H1 (cell line): ENCODE results near the gene TRAPPC2L. TPM values are rescaled to one million over a fixed set of nuclear protein-coding genes. Genes with fewer than 3 reads are reported as not detected.

Source experiments
- CTCF ChIA-PET: fragments of 300-600 bp; sonication (Branson Sonifier 250); formaldehyde crosslinking; loops from one replicate; lab custom pipeline; 2021; ENCODE audit not compliant: partially characterized antibody; lab: Charles Lee
- POLR2A ChIA-PET: fragments of 300-600 bp; sonication (Branson Sonifier 250); formaldehyde crosslinking; loops from one replicate; lab custom pipeline; 2021; ENCODE audit warnings: inconsistent platforms; ENCODE audit not compliant: partially characterized antibody; lab: Charles Lee
- DNase-seq, 2 experiments: peaks; one replicate each; pipeline versions ENCODE4 v3.0.0 to v3.0.0-alpha.2; 2010 to 2022; ENCODE audit warnings: low spot score in 2 of 2, low read depth in 1 of 2, mixed read lengths in 1 of 2
- FAIRE-seq: peaks from 2 replicates; lab custom pipeline; 2011; peaks lifted over from hg19 to GRCh38; lab: Jason Lieb, UNC
- H2AFZ ChIP-seq: 2 replicates; pipeline ENCODE4 v1.8.1; 2012; ENCODE audit warnings: low read length, inconsistent platforms
- H2AK5ac ChIP-seq: 2 replicates; pipeline ENCODE4 v1.6.1; 2013; ENCODE audit warnings: low read depth, low read length
- H2BK120ac ChIP-seq: replicated peaks from 2 replicates; pipeline ENCODE3; 2013; ENCODE audit warnings: low read depth, low read length, inconsistent platforms
- H2BK12ac ChIP-seq: 2 replicates; pipeline ENCODE4 v1.6.1; 2013; ENCODE audit warnings: low read depth, low read length
- H2BK15ac ChIP-seq: 2 replicates; pipeline ENCODE4 v1.6.1; 2013; ENCODE audit warnings: low read length
- H2BK20ac ChIP-seq: 2 replicates; pipeline ENCODE4 v1.6.1; 2013; ENCODE audit warnings: low read length
- H2BK5ac ChIP-seq: 2 replicates; pipeline ENCODE4 v1.6.1; 2013; ENCODE audit warnings: low read depth, low read length
- H3K14ac ChIP-seq: 2 replicates; pipeline ENCODE4 v1.6.1; 2013; ENCODE audit warnings: inconsistent platforms; ENCODE audit not compliant: insufficient read length
- H3K18ac ChIP-seq: 2 replicates; pipeline ENCODE4 v1.6.1; 2013; ENCODE audit warnings: low read length; ENCODE audit errors: extremely low read depth
- H3K23ac ChIP-seq: 2 replicates; pipeline ENCODE4 v1.6.1; 2013; ENCODE audit warnings: inconsistent platforms; ENCODE audit not compliant: insufficient read length
- H3K23me2 ChIP-seq: 2 replicates; pipeline ENCODE4 v1.6.1; 2013; ENCODE audit warnings: low read depth, low read length
- H3K27ac ChIP-seq: 2 replicates; pipeline ENCODE4 v1.6.1; 2011; ENCODE audit warnings: low read depth, low read length, inconsistent platforms
- H3K27me3 ChIP-seq, 4 experiments: replicated peaks in 1 of 4; 1 replicate in 1 of 4; 2 replicates in 3 of 4; pipeline versions ENCODE4 v1.6.1 to v1.8.1; 2011 to 2013; ENCODE audit warnings: low read length in 3 of 4, mild to moderate bottlenecking in 3 of 4, inconsistent platforms in 2 of 4, mixed read lengths in 2 of 4, moderate library complexity in 1 of 4; ENCODE audit not compliant: control insufficient read depth in 3 of 4, insufficient read depth in 3 of 4; ENCODE audit errors: extremely low read depth in 1 of 4
- H3K36me3 ChIP-seq, 4 experiments: 2 replicates each; pipeline versions ENCODE4 v1.6.1 to v1.8.1; 2011 to 2013; ENCODE audit warnings: mild to moderate bottlenecking in 4 of 4, low read length in 3 of 4, moderate library complexity in 2 of 4, control low read depth in 1 of 4, inconsistent platforms in 1 of 4; ENCODE audit not compliant: insufficient read depth in 4 of 4, control insufficient read depth in 2 of 4
- H3K4ac ChIP-seq: replicated peaks from 2 replicates; pipeline ENCODE3; 2013; ENCODE audit warnings: low read length, low read depth, mixed read lengths, inconsistent platforms; ENCODE audit not compliant: insufficient read length
- H3K4me1 ChIP-seq, 4 experiments: replicated peaks in 1 of 4; 1 replicate in 1 of 4; 2 replicates in 3 of 4; pipeline versions ENCODE4 v1.6.1 to v1.8.1; 2011 to 2013; ENCODE audit warnings: low read length in 3 of 4, inconsistent platforms in 2 of 4, mixed read lengths in 1 of 4; ENCODE audit not compliant: insufficient read depth in 4 of 4, control insufficient read depth in 3 of 4
- H3K4me2 ChIP-seq, 2 experiments: 2 replicates each; pipeline versions ENCODE4 v1.6.1 to v1.8.1; 2011 to 2013; ENCODE audit warnings: low read depth in 2 of 2, low read length in 2 of 2, control low read depth in 1 of 2, inconsistent platforms in 1 of 2, mild to moderate bottlenecking in 1 of 2; ENCODE audit not compliant: insufficient read depth in 1 of 2
- H3K4me3 ChIP-seq, 4 experiments: fragments of 200-600, 300-600 bp in 1 of 4; sonication (generic), shearing (Covaris generic), sonication (Bioruptor Twin) in 1 of 4; 2 replicates each; pipeline versions ENCODE4 v1.5.1 to v1.8.1; 2011 to 2016; ENCODE audit warnings: low read length in 4 of 4, low read depth in 3 of 4, control low read depth in 2 of 4, inconsistent platforms in 2 of 4, mild to moderate bottlenecking in 2 of 4, mixed read lengths in 1 of 4, moderate library complexity in 1 of 4; ENCODE audit not compliant: insufficient read depth in 2 of 4; ENCODE audit errors: extremely low read depth in 1 of 4
- H3K56ac ChIP-seq: replicated peaks from 2 replicates; pipeline ENCODE3; 2013; ENCODE audit warnings: low read depth, mild to moderate bottlenecking, mixed read lengths, low read length, inconsistent platforms; ENCODE audit not compliant: insufficient read length
- H3K79me1 ChIP-seq: 2 replicates; pipeline ENCODE4 v1.6.1; 2013; ENCODE audit warnings: low read depth, low read length, control low read depth
- H3K79me2 ChIP-seq, 2 experiments: 2 replicates each; pipeline versions ENCODE4 v1.6.1 to v1.8.1; 2012 to 2013; ENCODE audit warnings: low read length in 2 of 2, mild to moderate bottlenecking in 2 of 2, inconsistent platforms in 1 of 2; ENCODE audit not compliant: insufficient read depth in 2 of 2, control insufficient read depth in 1 of 2
- H3K9ac ChIP-seq, 4 experiments: replicated peaks in 1 of 4; 1 replicate in 1 of 4; 2 replicates in 3 of 4; pipeline versions ENCODE4 v1.6.1 to v1.8.1; 2011 to 2013; ENCODE audit warnings: low read depth in 3 of 4, low read length in 3 of 4, control low read depth in 2 of 4, mild to moderate bottlenecking in 2 of 4, moderate library complexity in 2 of 4, inconsistent platforms in 1 of 4; ENCODE audit errors: extremely low read depth in 1 of 4
- H3K9me3 ChIP-seq, 2 experiments: 2 replicates each; pipeline versions ENCODE4 v1.6.1 to v1.8.1; 2012 to 2013; ENCODE audit warnings: mild to moderate bottlenecking in 2 of 2, moderate library complexity in 2 of 2, control low read depth in 1 of 2, inconsistent platforms in 1 of 2, low read depth in 1 of 2, low read length in 1 of 2, mixed read lengths in 1 of 2; ENCODE audit not compliant: insufficient read depth in 2 of 2
- H4K20me1 ChIP-seq, 2 experiments: replicated peaks in 1 of 2; 2 replicates each; pipeline versions ENCODE3 to v1.8.1; 2011 to 2013; ENCODE audit warnings: inconsistent platforms in 2 of 2, low read length in 2 of 2, mild to moderate bottlenecking in 1 of 2; ENCODE audit not compliant: insufficient read depth in 2 of 2, control insufficient read depth in 1 of 2
- H4K5ac ChIP-seq: 2 replicates; pipeline ENCODE4 v1.6.1; 2013; ENCODE audit warnings: low read length, low read depth, mixed read lengths, inconsistent platforms; ENCODE audit not compliant: insufficient read length
- H4K8ac ChIP-seq: 2 replicates; pipeline ENCODE4 v1.8.0; 2013; ENCODE audit warnings: mild to moderate bottlenecking, moderate library complexity, low read length, inconsistent platforms; ENCODE audit not compliant: insufficient read depth; ENCODE audit errors: extremely low read depth
- H4K91ac ChIP-seq: replicated peaks from 2 replicates; pipeline ENCODE3; 2013; ENCODE audit warnings: low read length, mixed read lengths, inconsistent platforms; ENCODE audit not compliant: insufficient read length
- ASH2L ChIP-seq: fragments of 200-600, 300-600 bp; sonication (generic); IDR thresholded peaks from one replicate; pipeline ENCODE4 v1.7.1; 2017; ENCODE audit warnings: low read length
- CTBP2 ChIP-seq: IDR thresholded peaks from 2 replicates; pipeline ENCODE4 v1.7.0; 2011; ENCODE audit warnings: borderline replicate concordance, mild to moderate bottlenecking, moderate library complexity, mixed read lengths, low read length; ENCODE audit not compliant: insufficient read depth, insufficient read length
- HDAC6 ChIP-seq: IDR thresholded peaks from one replicate; pipeline ENCODE4 v1.7.1; 2012; ENCODE audit warnings: low read depth, mild to moderate bottlenecking, inconsistent platforms, low read length, moderate library complexity
- MAFK ChIP-seq: IDR thresholded peaks from 2 replicates; pipeline ENCODE4 v1.6.1; 2012; ENCODE audit warnings: low read depth, mild to moderate bottlenecking, improper control_type of control experiment, low read length
- NRF1 ChIP-seq: IDR thresholded peaks from 2 replicates; pipeline ENCODE4 v1.6.1; 2011; ENCODE audit warnings: mild to moderate bottlenecking, low read depth, low read length, improper control_type of control experiment
- TAF1 ChIP-seq: IDR thresholded peaks from 2 replicates; pipeline ENCODE4 v1.6.1; 2011; ENCODE audit warnings: mild to moderate bottlenecking, low read depth, low read length
- WGBS, 2 experiments: shearing (Covaris generic) in 1 of 2; methylation state at CpG; one replicate each; pipeline versions ENCODE4 v1.1.6 to v1.1.7; 2013 to 2015; ENCODE audit warnings: low lambda C conversion rate in 2 of 2, mixed read lengths in 2 of 2, inconsistent platforms in 1 of 2, low coverage in 1 of 2, missing lambda C conversion rate in 1 of 2; ENCODE audit not compliant: insufficient replicate concordance in 2 of 2, insufficient coverage in 1 of 2, insufficient read length in 1 of 2; ENCODE audit errors: extremely low coverage in 1 of 2, missing lambda C conversion rate in 1 of 2; 5-methylcytosine and 5-hydroxymethylcytosine counted together
- polyA plus RNA-seq, 7 experiments: library from polyadenylated mRNA; depleted of rRNA in 3 of 7; stranded (reverse) in 5 of 7; unstranded in 2 of 7; fragments of >200 nt in 5 of 7; fragments of 200-250 nt in 2 of 7; gene quantifications; 1 replicate in 5 of 7; 2 replicates in 1 of 7; 4 replicates in 1 of 7; pipeline versions ENCODE4 v1.2.1 to v1.2.3, GENCODE V29; 2011 to 2013; ENCODE audit warnings: missing spikeins in 2 of 7, mixed read lengths in 2 of 7
- total RNA-seq: library from RNA; stranded (reverse); fragmentation: NEBNext Ultra II Directional; extraction: Animal tissue kit (Norgen Biotek cat#: 25700); gene quantifications from 2 replicates; pipeline ENCODE4 v1.2.1, GENCODE V29; 2021
- TF ChIP-seq, protein P1 (sequence below): IDR thresholded peaks from 2 replicates; pipeline ENCODE4 v1.6.1; 2012; ENCODE audit warnings: low read length, inconsistent platforms
- TF ChIP-seq, protein P2 (sequence below), 3 experiments: IDR thresholded peaks; 1 replicate in 2 of 3; 2 replicates in 1 of 3; pipeline versions ENCODE4 v1.5.1 to v1.6.1; 2011; ENCODE audit warnings: low read length in 3 of 3, mild to moderate bottlenecking in 3 of 3, inconsistent platforms in 2 of 3, low read depth in 1 of 3, moderate library complexity in 1 of 3; ENCODE audit not compliant: insufficient read depth in 1 of 3; ENCODE audit errors: control extremely low read depth in 1 of 3
- TF ChIP-seq, protein P3 (sequence below): IDR thresholded peaks from 2 replicates; pipeline ENCODE4 v1.6.1; 2012; ENCODE audit warnings: inconsistent platforms

TRAPPC2L gene
- total and polyA plus RNA-seq, 2 of the 8 experiments (the other 6 are each of a cell fraction or from before 2014, with no cell fraction given): 98.7 to 133 TPM

DNA sequence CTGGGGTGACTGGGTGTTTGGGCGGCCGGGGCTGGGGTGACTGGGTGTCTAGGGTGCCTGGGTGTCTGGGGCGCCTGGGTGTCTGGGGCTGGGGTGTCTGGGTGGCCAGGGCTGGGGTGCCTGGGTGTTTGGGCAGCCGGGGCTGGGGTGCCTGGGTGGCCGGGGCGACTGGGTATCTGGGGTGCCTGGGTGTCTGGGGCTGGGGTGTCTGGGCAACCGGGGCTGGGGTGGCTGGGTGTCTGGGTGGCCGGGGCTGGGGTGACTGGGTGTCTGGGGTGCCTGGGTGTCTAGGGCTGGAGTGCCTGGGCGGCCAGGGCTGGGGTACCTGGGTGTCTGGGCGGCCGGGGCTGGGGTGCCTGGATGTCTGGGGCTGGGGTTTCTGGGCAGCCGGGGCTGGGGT lies 31.8 kb upstream of the TRAPPC2L start:
- no peaks in the 10 kb centered on the region for H3K9me3 ChIP-seq
- H4K20me1 ChIP-seq: peaks cover 2 to 6% of the 10 kb centered on the region in 2 experiments
- H3K79me2 ChIP-seq: no peaks in the 10 kb centered on the region
- no peak overlapping the region for H3K27ac ChIP-seq
- POLR2A ChIA-PET: interaction anchor here (0.9 kb wide), 1 partner anchor 19 kb away, joined by 3 read pairs; no protein-coding TSS in a partner anchor
- H3K18ac ChIP-seq: no peak overlapping the region
- H2AK5ac ChIP-seq: no peak overlapping the region
- no peaks in the 10 kb centered on the region for H3K4me1 ChIP-seq
- no peak overlapping the region; the same call in 1 of the 2 replicates for H4K8ac ChIP-seq
- H2BK120ac ChIP-seq: no peak overlapping the region
- no peaks in the 10 kb centered on the region for H3K79me1 ChIP-seq
- H3K36me3 ChIP-seq: no peaks in the 10 kb centered on the region
- no peaks in the 10 kb centered on the region for H3K27me3 ChIP-seq
- no peak overlapping the region for H3K4me3 ChIP-seq
- H3K23ac ChIP-seq: no peak overlapping the region
- H2BK15ac ChIP-seq: no peak overlapping the region
- no peaks in the 10 kb centered on the region for H3K23me2 ChIP-seq
- no peak overlapping the region for H3K56ac ChIP-seq
- no peak overlapping the region for H3K4ac ChIP-seq
- H2BK12ac ChIP-seq: no peak overlapping the region
- H4K91ac ChIP-seq: no peak overlapping the region
- H3K4me2 ChIP-seq: no peak overlapping the region
- FAIRE-seq: no peak
- H3K9ac ChIP-seq: no peak overlapping the region
- no CpG with 5 or more reads among the region's 12 CpGs for WGBS, 2 experiments
- CTCF ChIA-PET: interaction anchor here (0.9 to 1.6 kb wide), 3 partner anchors 12 to 70 kb away, joined by 3 to 4 read pairs (median 3); no protein-coding TSS in a partner anchor
- H4K5ac ChIP-seq: no peak overlapping the region
- no peak overlapping the region for H2BK5ac ChIP-seq
- DNase-seq: no peak
- H3K14ac ChIP-seq: no peak overlapping the region
- no peak overlapping the region for H2AFZ ChIP-seq
- H2BK20ac ChIP-seq: no peak overlapping the region
- TF ChIP-seq TAF1 (no peak), HDAC6 (no peak), ASH2L (no peak), MAFK (no peak), CTBP2 (no peak), NRF1 (no peak)
- TF ChIP-seq, protein P1, sequence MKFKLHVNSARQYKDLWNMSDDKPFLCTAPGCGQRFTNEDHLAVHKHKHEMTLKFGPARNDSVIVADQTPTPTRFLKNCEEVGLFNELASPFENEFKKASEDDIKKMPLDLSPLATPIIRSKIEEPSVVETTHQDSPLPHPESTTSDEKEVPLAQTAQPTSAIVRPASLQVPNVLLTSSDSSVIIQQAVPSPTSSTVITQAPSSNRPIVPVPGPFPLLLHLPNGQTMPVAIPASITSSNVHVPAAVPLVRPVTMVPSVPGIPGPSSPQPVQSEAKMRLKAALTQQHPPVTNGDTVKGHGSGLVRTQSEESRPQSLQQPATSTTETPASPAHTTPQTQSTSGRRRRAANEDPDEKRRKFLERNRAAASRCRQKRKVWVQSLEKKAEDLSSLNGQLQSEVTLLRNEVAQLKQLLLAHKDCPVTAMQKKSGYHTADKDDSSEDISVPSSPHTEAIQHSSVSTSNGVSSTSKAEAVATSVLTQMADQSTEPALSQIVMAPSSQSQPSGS: no peak
- TF ChIP-seq, protein P2, sequence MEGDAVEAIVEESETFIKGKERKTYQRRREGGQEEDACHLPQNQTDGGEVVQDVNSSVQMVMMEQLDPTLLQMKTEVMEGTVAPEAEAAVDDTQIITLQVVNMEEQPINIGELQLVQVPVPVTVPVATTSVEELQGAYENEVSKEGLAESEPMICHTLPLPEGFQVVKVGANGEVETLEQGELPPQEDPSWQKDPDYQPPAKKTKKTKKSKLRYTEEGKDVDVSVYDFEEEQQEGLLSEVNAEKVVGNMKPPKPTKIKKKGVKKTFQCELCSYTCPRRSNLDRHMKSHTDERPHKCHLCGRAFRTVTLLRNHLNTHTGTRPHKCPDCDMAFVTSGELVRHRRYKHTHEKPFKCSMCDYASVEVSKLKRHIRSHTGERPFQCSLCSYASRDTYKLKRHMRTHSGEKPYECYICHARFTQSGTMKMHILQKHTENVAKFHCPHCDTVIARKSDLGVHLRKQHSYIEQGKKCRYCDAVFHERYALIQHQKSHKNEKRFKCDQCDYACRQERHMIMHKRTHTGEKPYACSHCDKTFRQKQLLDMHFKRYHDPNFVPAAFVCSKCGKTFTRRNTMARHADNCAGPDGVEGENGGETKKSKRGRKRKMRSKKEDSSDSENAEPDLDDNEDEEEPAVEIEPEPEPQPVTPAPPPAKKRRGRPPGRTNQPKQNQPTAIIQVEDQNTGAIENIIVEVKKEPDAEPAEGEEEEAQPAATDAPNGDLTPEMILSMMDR (IDR thresholded peaks at IDR 0.05; ENCODE audit: control extremely low read depth in 1 of 3, insufficient read depth in 1 of 3, low read depth in 1 of 3, low read length in 3 of 3): no peak
- TF ChIP-seq, protein P3, sequence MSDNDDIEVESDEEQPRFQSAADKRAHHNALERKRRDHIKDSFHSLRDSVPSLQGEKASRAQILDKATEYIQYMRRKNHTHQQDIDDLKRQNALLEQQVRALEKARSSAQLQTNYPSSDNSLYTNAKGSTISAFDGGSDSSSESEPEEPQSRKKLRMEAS: no peak
